K562 (cell line): ENCODE data around the gene HPCAL1. TPM values are rescaled to one million over a fixed set of nuclear protein-coding genes. Genes with fewer than 3 reads are reported as not detected.

ENCODE experiments used
- ATAC-seq: fragments of 200-7000 bp; cut with Tn5 transposase; 3 replicates; pipeline ENCODE4 v1.9.1; 2020; ENCODE audit warnings: moderate library complexity
- BruUV-seq: library from RNA; stranded (reverse); fragments of 400-500 nt; replicated peaks from 2 replicates; lab custom pipeline; 2021; lab: Mats Ljungman, UMichigan
- CTCF ChIA-PET: fragments of 300-600 bp; formaldehyde crosslinking; extraction: SDS; loops from one replicate; lab custom pipeline; 2021; ENCODE audit warnings: low intra/inter-chr PET ratio; lab: Yijun Ruan, JAX
- POLR2A ChIA-PET: fragments of 300-600, 350-650 bp; sonication (Branson Sonifier 250); formaldehyde crosslinking; extraction: SDS; loops from one replicate; lab custom pipeline; 2021; ENCODE audit warnings: antibody characterized with exemption, inconsistent platforms; lab: Yijun Ruan, JAX
- DNase-seq, 4 experiments: peaks; one replicate each; pipeline versions ENCODE4 v3.0.0 to v3.0.0-alpha.2; 2011 to 2018; ENCODE audit warnings: low spot score in 3 of 4, mixed read lengths in 3 of 4; ENCODE audit errors: extremely low read depth in 1 of 4
- FAIRE-seq: peaks from 2 replicates; lab custom pipeline; 2011; peaks lifted over from hg19 to GRCh38; lab: Jason Lieb, UNC
- H2AFZ ChIP-seq: 2 replicates; pipeline ENCODE4 v1.6.0; 2011; ENCODE audit warnings: low read depth, low read length, control low read depth, inconsistent platforms
- H3K27ac ChIP-seq: fragments of 200-600 bp; 3 replicates; pipeline ENCODE4 v1.8.0; 2011; ENCODE audit warnings: low read depth, mild to moderate bottlenecking, control low read depth, inconsistent platforms, low read length, moderate library complexity, mixed read lengths; ENCODE audit errors: extremely low read depth
- H3K27me3 ChIP-seq, 2 experiments: fragments of 300-600 bp in 1 of 2; 2 replicates in 1 of 2; 3 replicates in 1 of 2; pipeline versions ENCODE4 v1.6.0 to v1.8.0; 2011; ENCODE audit warnings: inconsistent platforms in 2 of 2, low read length in 2 of 2, mild to moderate bottlenecking in 1 of 2, mixed read lengths in 1 of 2, moderate library complexity in 1 of 2; ENCODE audit not compliant: control insufficient read depth in 2 of 2, insufficient read depth in 2 of 2
- H3K36me3 ChIP-seq: fragments of 300-600 bp; 3 replicates; pipeline ENCODE4 v1.8.0; 2011; ENCODE audit warnings: mild to moderate bottlenecking, low read length, inconsistent platforms; ENCODE audit not compliant: control insufficient read depth, insufficient read depth
- H3K4me1 ChIP-seq, 2 experiments: fragments of 200-600 bp in 1 of 2; replicated peaks in 1 of 2; 2 replicates in 1 of 2; 3 replicates in 1 of 2; pipeline versions ENCODE4 v1.5.1 to v1.8.0; 2011; ENCODE audit warnings: inconsistent platforms in 2 of 2, low read length in 2 of 2, mild to moderate bottlenecking in 1 of 2, mixed read lengths in 1 of 2, moderate library complexity in 1 of 2; ENCODE audit not compliant: control insufficient read depth in 2 of 2, insufficient read depth in 2 of 2
- H3K4me2 ChIP-seq: 2 replicates; pipeline ENCODE4 v1.6.1; 2011; ENCODE audit warnings: low read length, control low read depth, inconsistent platforms, mixed read lengths; ENCODE audit not compliant: insufficient read depth
- H3K4me3 ChIP-seq: fragments of 200-600 bp; sonication (generic), shearing (Covaris generic); 2 replicates; pipeline ENCODE4 v1.5.1; 2016; ENCODE audit warnings: control low read depth, inconsistent platforms
- H3K79me2 ChIP-seq: fragments of 200-600 bp; 3 replicates; pipeline ENCODE4 v1.8.0; 2011; ENCODE audit warnings: low read length, inconsistent platforms; ENCODE audit not compliant: control insufficient read depth, insufficient read depth
- H3K9ac ChIP-seq, 2 experiments: 2 replicates each; pipeline versions ENCODE4 v1.6.0 to v1.6.1; 2011; ENCODE audit warnings: low read depth in 2 of 2, low read length in 2 of 2, control low read depth in 1 of 2, inconsistent platforms in 1 of 2, mild to moderate bottlenecking in 1 of 2, mixed read lengths in 1 of 2; ENCODE audit not compliant: insufficient read depth in 1 of 2
- H3K9me1 ChIP-seq: one replicate; pipeline ENCODE4 v1.6.0; 2011; ENCODE audit warnings: inconsistent platforms, mild to moderate bottlenecking, low read length, moderate library complexity; ENCODE audit not compliant: control insufficient read depth, insufficient read depth
- H3K9me3 ChIP-seq: replicated peaks from 2 replicates; pipeline ENCODE4 v1.5.1; 2011; ENCODE audit warnings: low read depth, low read length, inconsistent platforms; ENCODE audit not compliant: control insufficient read depth, insufficient read depth
- H4K20me1 ChIP-seq: replicated peaks from 2 replicates; pipeline ENCODE4 v1.6.1; 2011; ENCODE audit warnings: low read length, inconsistent platforms, mixed read lengths; ENCODE audit not compliant: control insufficient read depth, insufficient read depth
- BRF1 ChIP-seq: IDR thresholded peaks from 3 replicates; pipeline ENCODE4 v1.6.1; 2011; ENCODE audit warnings: borderline replicate concordance, mild to moderate bottlenecking; ENCODE audit not compliant: insufficient read length; ENCODE audit errors: extremely low read depth
- CHAMP1 ChIP-seq: fragments of 450-650 bp; IDR thresholded peaks from 2 replicates; pipeline ENCODE4 v1.6.1; 2016; ENCODE audit warnings: mild to moderate bottlenecking
- E2F3 ChIP-seq: fragments of 250-450 bp; sonication (Bioruptor Pico); IDR thresholded peaks from 2 replicates; pipeline ENCODE4 v1.4.0; 2020; ENCODE audit warnings: mild to moderate bottlenecking
- HOMEZ ChIP-seq: fragments of 250-450 bp; sonication (Bioruptor Pico); IDR thresholded peaks from 2 replicates; pipeline ENCODE4 v1.4.0; 2020; ENCODE audit warnings: mild to moderate bottlenecking, moderate library complexity
- MCM3 ChIP-seq: fragments of 450-650 bp; IDR thresholded peaks from 2 replicates; pipeline ENCODE4 v1.6.1; 2016
- PTRF ChIP-seq: fragments of 450-650 bp; IDR thresholded peaks from 2 replicates; pipeline ENCODE4 v1.6.1; 2016; ENCODE audit warnings: mild to moderate bottlenecking, missing genetic modification characterization, missing compliant biosample characterization
- SIN3A ChIP-seq, 2 experiments: fragments of 150-350 bp in 1 of 2; IDR thresholded peaks; 2 replicates each; pipeline ENCODE4 v1.6.1; 2011 to 2016; ENCODE audit warnings: borderline replicate concordance in 2 of 2, low read depth in 2 of 2, low read length in 2 of 2, mild to moderate bottlenecking in 2 of 2, moderate library complexity in 2 of 2; ENCODE audit not compliant: control insufficient read depth in 1 of 2
- SMARCC2 ChIP-seq: fragments of 450-650 bp; IDR thresholded peaks from 2 replicates; pipeline ENCODE4 v1.6.1; 2017; ENCODE audit warnings: antibody characterized with exemption, moderate library complexity, mild to moderate bottlenecking, low read depth
- TAF7 ChIP-seq: fragments of 450-650 bp; IDR thresholded peaks from 2 replicates; pipeline ENCODE4 v1.6.1; 2016; ENCODE audit warnings: missing genetic modification characterization, missing compliant biosample characterization
- ZNF124 ChIP-seq: sonication (generic); formaldehyde crosslinking; IDR thresholded peaks from 2 replicates; pipeline ENCODE4 v1.8.1; 2022; ENCODE audit warnings: missing genetic modification reagents
- ZNF280B ChIP-seq: fragments of 250-450 bp; sonication (Bioruptor Pico); IDR thresholded peaks from 2 replicates; pipeline ENCODE4 v1.5.1; 2021; ENCODE audit warnings: mild to moderate bottlenecking
- ZNF324 ChIP-seq: fragments of 250-450 bp; sonication (Bioruptor Pico); IDR thresholded peaks from 2 replicates; pipeline ENCODE4 v1.4.0; 2020; ENCODE audit warnings: mild to moderate bottlenecking
- ZNF717 ChIP-seq: fragments of 250-450 bp; sonication (Bioruptor Pico); IDR thresholded peaks from 2 replicates; pipeline ENCODE4 v1.5.0; 2021
- WGBS: fragments of 100-300 bp; shearing (Covaris generic); methylation state at CpG from one replicate; pipeline ENCODE4 v1.1.6; 2016; ENCODE audit warnings: low coverage, mixed read lengths; ENCODE audit not compliant: insufficient coverage; ENCODE audit errors: missing lambda C conversion rate; 5-methylcytosine and 5-hydroxymethylcytosine counted together
- in situ Hi-C: fragments of 300-500 bp; cut with MboI; formaldehyde crosslinking; loops from 4 replicates; pipeline ENCODE4 v1.15.0; 2018; ENCODE audit warnings: inconsistent platforms, mixed read lengths
- intact Hi-C: fragments of 100-400 bp; cut with micrococcal nuclease; formaldehyde crosslinking; loops from 2 replicates; pipeline ENCODE4 v1.14.2; 2022
- polyA plus RNA-seq, 8 experiments: library from polyadenylated mRNA; depleted of rRNA in 4 of 8; stranded (reverse) in 5 of 8; unstranded in 3 of 8; fragments of >200 nt; fragmentation: Nextera tagmentation in 2 of 8; fragmentation: Illumina TruSeq in 1 of 8; extraction: Ambion mirVana in 2 of 8; extraction: Trizol in 1 of 8; gene quantifications; 2 replicates each; pipeline versions ENCODE4 v1.2.1 to v1.2.3, GENCODE V29; 2011 to 2014; ENCODE audit warnings: inconsistent platforms in 1 of 8, missing spikeins in 1 of 8
- total RNA-seq, 7 experiments: library from RNA; depleted of rRNA in 6 of 7; stranded (reverse); fragments of >200 nt in 6 of 7; fragmentation: Illumina TruSeq in 2 of 7; extraction: Trizol in 2 of 7; gene quantifications; 2 replicates each; pipeline versions ENCODE4 v1.2.1 to v1.2.3, GENCODE V29; 2011 to 2021; ENCODE audit warnings: low replicate concordance in 1 of 7

The HPCAL1 gene
- total and polyA plus RNA-seq, 9 of the 15 experiments (the other 6 are each of a cell fraction or from before 2014, with no cell fraction given): 2.7 to 65.5 (median 23.9) TPM

GRCh38 chr2:10467401-10467800 lies 164.7 kb downstream of the HPCAL1 start (continued):
- no peak for TF ChIP-seq SIN3A (IDR thresholded peaks at IDR 0.05; ENCODE audit: borderline replicate concordance in 2 of 2, control insufficient read depth in 1 of 2, low read depth in 2 of 2, low read length in 2 of 2)
- no peak for TF ChIP-seq CHAMP1

- Histone ChIP-seq H3K9me3 (no peaks in the 10 kb centered on the region), H3K79me2 (no peaks in the 10 kb centered on the region), H3K27ac (no peak overlapping the region), H4K20me1 (no peaks in the 10 kb centered on the region), H3K9me1 (no peaks in the 10 kb centered on the region), H3K4me3 (no peak overlapping the region), H3K4me2 (no peak overlapping the region), H3K4me1 (peaks cover 3% of the 10 kb centered on the region in 2 experiments; a peak in 3 of 5 replicates), H3K9ac (no peak overlapping the region; a peak in 1 of 4 replicates), H3K36me3 (no peaks in the 10 kb centered on the region), H2AFZ (no peak overlapping the region), H3K27me3 (peaks cover 16 to 30% of the 10 kb centered on the region in 2 experiments)
- DNase-seq: no peak
- in situ Hi-C loops: no loop called here
- FAIRE-seq: no peak
- 21% methylated on average over 4 of the region's 4 CpGs for WGBS
- no TSS peak for BruUV-seq
- ChIA-PET POLR2A (no interaction called here), CTCF (no interaction called here)
- ATAC-seq: no peak
- intact Hi-C loops: no loop called here
- no peak for TF ChIP-seq PTRF (tag)
- no peak for TF ChIP-seq ZNF717 (CRISPR knock-in tag)
- TF ChIP-seq BRF1: no peak
- no peak for TF ChIP-seq MCM3
- TF ChIP-seq ZNF124 (CRISPR knock-in tag): no peak
- no peak for TF ChIP-seq E2F3 (CRISPR knock-in tag)
- TF ChIP-seq ZNF324: no peak
- TF ChIP-seq ZNF280B: no peak
- TF ChIP-seq HOMEZ (CRISPR knock-in tag): no peak
- TF ChIP-seq SMARCC2: no peak
- no peak for TF ChIP-seq TAF7 (tag)
Observed at GRCh38 chr2:10469301-10469700, 166.6 kb downstream of the HPCAL1 start.
